ENCODE measurements around the gene SBF1.

- TF ChIP-seq, protein P1, sequence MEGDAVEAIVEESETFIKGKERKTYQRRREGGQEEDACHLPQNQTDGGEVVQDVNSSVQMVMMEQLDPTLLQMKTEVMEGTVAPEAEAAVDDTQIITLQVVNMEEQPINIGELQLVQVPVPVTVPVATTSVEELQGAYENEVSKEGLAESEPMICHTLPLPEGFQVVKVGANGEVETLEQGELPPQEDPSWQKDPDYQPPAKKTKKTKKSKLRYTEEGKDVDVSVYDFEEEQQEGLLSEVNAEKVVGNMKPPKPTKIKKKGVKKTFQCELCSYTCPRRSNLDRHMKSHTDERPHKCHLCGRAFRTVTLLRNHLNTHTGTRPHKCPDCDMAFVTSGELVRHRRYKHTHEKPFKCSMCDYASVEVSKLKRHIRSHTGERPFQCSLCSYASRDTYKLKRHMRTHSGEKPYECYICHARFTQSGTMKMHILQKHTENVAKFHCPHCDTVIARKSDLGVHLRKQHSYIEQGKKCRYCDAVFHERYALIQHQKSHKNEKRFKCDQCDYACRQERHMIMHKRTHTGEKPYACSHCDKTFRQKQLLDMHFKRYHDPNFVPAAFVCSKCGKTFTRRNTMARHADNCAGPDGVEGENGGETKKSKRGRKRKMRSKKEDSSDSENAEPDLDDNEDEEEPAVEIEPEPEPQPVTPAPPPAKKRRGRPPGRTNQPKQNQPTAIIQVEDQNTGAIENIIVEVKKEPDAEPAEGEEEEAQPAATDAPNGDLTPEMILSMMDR (IDR thresholded peaks at IDR 0.05) = no peak
- TF ChIP-seq POLR2A (IDR thresholded peaks at IDR 0.05) (no peak), EP300 (IDR thresholded peaks at IDR 0.05) (no peak)
Measured at GRCh38 chr22:50454556-50455075, 20.2 kb downstream of the SBF1 start.
